EL (cell line): ENCODE results near the gene NR5A2.

ENCODE experiments used
- DNase-seq: peaks from one replicate; pipeline ENCODE4 v3.0.0-alpha.2; 2016

Gene NR5A2

GRCh38 chr1:200128944-200129879 lies 101.7 kb downstream of the NR5A2 start:
- DNase-seq, result no peak

GRCh38 chr1:200130552-200130951 lies 103.0 kb downstream of the NR5A2 start:
- DNase-seq, result no peak

GRCh38 chr1:200131551-200132125 lies 104.1 kb downstream of the NR5A2 start:
- DNase-seq, result peak; percentile 33

GRCh38 chr1:200133123-200133522 lies 105.6 kb downstream of the NR5A2 start:
- DNase-seq, result no peak

GRCh38 chr1:200134116-200134515 lies 106.6 kb downstream of the NR5A2 start:
- no peak for DNase-seq

GRCh38 chr1:200136384-200136783 lies 108.9 kb downstream of the NR5A2 start:
- DNase-seq, result no peak

- DNase-seq, result peak; percentile 61
Measured at GRCh38 chr1:200139661-200140250, 112.2 kb downstream of the NR5A2 start.

GRCh38 chr1:200143347-200143746 lies 115.8 kb downstream of the NR5A2 start:
- DNase-seq, result no peak

GRCh38 chr1:200146100-200146499 lies 118.6 kb downstream of the NR5A2 start:
- DNase-seq, result no peak

GRCh38 chr1:200147094-200147493 lies 119.6 kb downstream of the NR5A2 start:
- DNase-seq, result no peak

- no peak for DNase-seq
Measured at GRCh38 chr1:200147742-200148141, 120.2 kb downstream of the NR5A2 start.

- no peak for DNase-seq
Measured at GRCh38 chr1:200150006-200150405, 122.5 kb downstream of the NR5A2 start.

GRCh38 chr1:200150721-200151120 lies 123.2 kb downstream of the NR5A2 start:
- DNase-seq, result peak; percentile 87

- no peak for DNase-seq
Measured at GRCh38 chr1:200152336-200152735, 124.8 kb downstream of the NR5A2 start.

- no peak for DNase-seq
Measured at GRCh38 chr1:200153277-200154055, 126.0 kb downstream of the NR5A2 start.

- peak; percentile 4 for DNase-seq
Measured at GRCh38 chr1:200154069-200154767, 126.7 kb downstream of the NR5A2 start.

- DNase-seq, result no peak
Measured at GRCh38 chr1:200157715-200158114, 130.2 kb downstream of the NR5A2 start.

GRCh38 chr1:200161801-200162200 lies 134.3 kb downstream of the NR5A2 start:
- no peak for DNase-seq

- DNase-seq, result no peak
Measured at GRCh38 chr1:200162258-200162657, 134.7 kb downstream of the NR5A2 start.

- no peak for DNase-seq
Measured at GRCh38 chr1:200162877-200163276, 135.4 kb downstream of the NR5A2 start.

GRCh38 chr1:200163911-200164310 lies 136.4 kb downstream of the NR5A2 start:
- DNase-seq, result no peak

GRCh38 chr1:200165493-200166220 lies 138.1 kb downstream of the NR5A2 start:
- DNase-seq, result no peak
